Suprapubic skin (tissue), 3 donors: ENCODE data around the gene TMEM88.

Source experiments
- CTCF ChIP-seq, 2 donors: fragments of 200-600 bp in 1 of 2; fragments of 450-650 bp in 1 of 2; sonication (generic) in 1 of 2; IDR thresholded peaks; one replicate each; pipeline ENCODE4 v1.5.1; 2016 to 2019; ENCODE audit warnings: antibody characterized with exemption in 2 of 2, mild to moderate bottlenecking in 1 of 2, moderate library complexity in 1 of 2
- POLR2A ChIP-seq, 2 donors: fragments of 450-650 bp; IDR thresholded peaks; one replicate each; pipeline ENCODE4 v1.6.1; 2017; ENCODE audit warnings: antibody characterized with exemption in 2 of 2, mild to moderate bottlenecking in 2 of 2, moderate library complexity in 2 of 2

- TF ChIP-seq CTCF (IDR thresholded peaks at IDR 0.05) (no peak), POLR2A (IDR thresholded peaks at IDR 0.05) (peak in 1 of 2 donors; percentile 29)
Measured at GRCh38 chr17:7857713-7858521, 3.1 kb downstream of the TMEM88 start, which contains the start of gene CYB5D1.
